A549 (cell line): ENCODE measurements around the gene CD180. TPM values are rescaled to one million over a fixed set of nuclear protein-coding genes. Genes with fewer than 3 reads are reported as not detected.

Experiments
- ATAC-seq, 2 experiments: fragments of 200-7000 bp in 1 of 2; fragments of >200 bp in 1 of 2; cut with Nextera tagmentation in 1 of 2; cut with Tn5 transposase in 1 of 2; 3 replicates each; pipeline versions ENCODE4 v1.8.0 to v1.9.1; 2018 to 2020; ENCODE audit warnings: mild to moderate bottlenecking in 1 of 2, moderate library complexity in 1 of 2
- CTCF ChIA-PET: fragments of 300-600 bp; sonication (Branson Sonifier 250); formaldehyde crosslinking; extraction: SDS; loops from one replicate; lab custom pipeline; 2021; ENCODE audit warnings: antibody characterized with exemption, inconsistent platforms; lab: Yijun Ruan, JAX
- POLR2A ChIA-PET: fragments of 350-600 bp; formaldehyde crosslinking; extraction: SDS; loops from one replicate; lab custom pipeline; 2021; ENCODE audit warnings: antibody characterized with exemption, inconsistent platforms; lab: Yijun Ruan, JAX
- DNase-seq, 2 experiments: peaks; one replicate each; pipeline versions ENCODE4 v3.0.0 to v3.0.0-alpha.2; 2011 to 2016; ENCODE audit warnings: low read depth in 1 of 2, low spot score in 1 of 2
- FAIRE-seq: peaks from 2 replicates; lab custom pipeline; 2011; peaks lifted over from hg19 to GRCh38; lab: Jason Lieb, UNC
- H3K27ac ChIP-seq, 2 experiments: fragments of >200 bp; sonication (Bioruptor Twin); formaldehyde crosslinking; 3 replicates each; pipeline ENCODE4 v1.5.1; 2016 to 2017
- H3K4me1 ChIP-seq: fragments of >200 bp; sonication (Bioruptor Twin); formaldehyde crosslinking; 3 replicates; pipeline ENCODE4 v1.6.1; 2016
- H3K4me2 ChIP-seq: fragments of >200 bp; sonication (Bioruptor Twin); formaldehyde crosslinking; 3 replicates; pipeline ENCODE4 v1.6.1; 2016
- H3K4me3 ChIP-seq: fragments of >200 bp; sonication (Bioruptor Twin); formaldehyde crosslinking; 3 replicates; pipeline ENCODE4 v1.5.1; 2016
- H3K9me3 ChIP-seq: fragments of >200 bp; sonication (Bioruptor Twin); formaldehyde crosslinking; 3 replicates; pipeline ENCODE4 v1.6.1; 2016
- CBX8 ChIP-seq: fragments of 200-600 bp; sonication (generic); IDR thresholded peaks from 2 replicates; pipeline ENCODE4 v1.6.1; 2016
- CEBPB ChIP-seq, 2 experiments: fragments of >200 bp in 1 of 2; sonication (Bioruptor Twin) in 1 of 2; formaldehyde crosslinking in 1 of 2; IDR thresholded peaks; 2 replicates each; pipeline ENCODE4 v1.6.1; 2012 to 2016
- CHD2 ChIP-seq: fragments of 150-350 bp; IDR thresholded peaks from 2 replicates; pipeline ENCODE4 v1.6.1; 2014; ENCODE audit warnings: low read length; ENCODE audit not compliant: partially characterized antibody
- EHF ChIP-seq: fragments of 250-450 bp; sonication (Bioruptor Pico); IDR thresholded peaks from 2 replicates; pipeline ENCODE4 v1.5.0; 2020; ENCODE audit warnings: mild to moderate bottlenecking
- EP300 ChIP-seq, 2 experiments: fragments of >200 bp; sonication (Bioruptor Twin); formaldehyde crosslinking; IDR thresholded peaks; 2 replicates in 1 of 2; 3 replicates in 1 of 2; pipeline ENCODE4 v1.6.1; 2016 to 2017
- FOSL2 ChIP-seq, 2 experiments: fragments of 450-650 bp in 1 of 2; fragments of >200 bp in 1 of 2; sonication (Bioruptor Twin) in 1 of 2; formaldehyde crosslinking; IDR thresholded peaks; 2 replicates each; pipeline versions ENCODE4 v1.5.0 to v1.6.1; 2016 to 2020; ENCODE audit warnings: mild to moderate bottlenecking in 1 of 2, moderate library complexity in 1 of 2
- HOXB13 ChIP-seq: fragments of 250-450 bp; sonication (Bioruptor Pico); IDR thresholded peaks from 2 replicates; pipeline ENCODE4 v1.5.0; 2020; ENCODE audit warnings: low read depth, mild to moderate bottlenecking, moderate library complexity
- JUN ChIP-seq, 2 experiments: fragments of >200 bp; sonication (Bioruptor Twin); formaldehyde crosslinking; IDR thresholded peaks; 2 replicates in 1 of 2; 3 replicates in 1 of 2; pipeline ENCODE4 v1.6.1; 2016 to 2017
- JUNB ChIP-seq: fragments of >200 bp; sonication (Bioruptor Twin); formaldehyde crosslinking; IDR thresholded peaks from 2 replicates; pipeline ENCODE4 v1.6.1; 2016
- KDM5A ChIP-seq: fragments of 200-600 bp; sonication (generic); IDR thresholded peaks from 2 replicates; pipeline ENCODE4 v1.6.1; 2016; ENCODE audit warnings: antibody characterized with exemption, mild to moderate bottlenecking
- MAFK ChIP-seq: fragments of 450-650 bp; IDR thresholded peaks from 2 replicates; pipeline ENCODE4 v1.6.1; 2014; ENCODE audit not compliant: partially characterized antibody
- PHF8 ChIP-seq: fragments of 200-600 bp; sonication (generic); IDR thresholded peaks from 2 replicates; pipeline ENCODE4 v1.6.1; 2016; ENCODE audit warnings: low read depth, mild to moderate bottlenecking, antibody characterized with exemption, moderate library complexity, borderline replicate concordance
- RAD21 ChIP-seq, 2 experiments: fragments of >200 bp in 1 of 2; sonication (Bioruptor Twin) in 1 of 2; formaldehyde crosslinking in 1 of 2; IDR thresholded peaks in 1 of 2; conservative IDR thresholded peaks in 1 of 2; 2 replicates in 1 of 2; 3 replicates in 1 of 2; pipeline ENCODE4 v1.6.1; 2012 to 2018; ENCODE audit warnings: inconsistent platforms in 1 of 2
- RCOR1 ChIP-seq: fragments of 150-350 bp; IDR thresholded peaks from 2 replicates; pipeline ENCODE4 v1.6.1; 2014; ENCODE audit warnings: antibody characterized with exemption, low read length, low read depth
- RFX5 ChIP-seq: fragments of 450-650 bp; IDR thresholded peaks from 2 replicates; pipeline ENCODE4 v1.7.1; 2014; ENCODE audit warnings: antibody characterized with exemption, mild to moderate bottlenecking, moderate library complexity
- SREBF2 ChIP-seq: fragments of 450-650 bp; IDR thresholded peaks from 2 replicates; pipeline ENCODE4 v1.6.1; 2014; ENCODE audit warnings: mild to moderate bottlenecking, moderate library complexity
- TFCP2L1 ChIP-seq: fragments of 250-450 bp; sonication (Bioruptor Pico); IDR thresholded peaks from 2 replicates; pipeline ENCODE4 v1.5.0; 2021; ENCODE audit warnings: mild to moderate bottlenecking
- ZSCAN20 ChIP-seq: fragments of 250-450 bp; sonication (Bioruptor Pico); IDR thresholded peaks from 2 replicates; pipeline ENCODE4 v1.8.0; 2022; ENCODE audit warnings: mild to moderate bottlenecking, moderate library complexity
- WGBS: methylation state at CpG from one replicate; pipeline ENCODE4 v1.1.6; 2017; ENCODE audit errors: missing lambda C conversion rate; 5-methylcytosine and 5-hydroxymethylcytosine counted together
- polyA plus RNA-seq, 4 experiments: library from polyadenylated mRNA; depleted of rRNA in 3 of 4; stranded (reverse); fragments of >200 nt; fragmentation: RNase III in 1 of 4; extraction: RNeasy Plus Mini Kit Qiagen cat#74134 plus additional on column Dnase treatment in 1 of 4; gene quantifications; 2 replicates in 3 of 4; 3 replicates in 1 of 4; pipeline ENCODE4 v1.2.3, GENCODE V29; 2011 to 2017
- TF ChIP-seq, protein P1 (sequence below): fragments of >200 bp; sonication (Bioruptor Twin); formaldehyde crosslinking; IDR thresholded peaks from 2 replicates; pipeline ENCODE4 v1.6.1; 2016
- TF ChIP-seq, protein P2 (sequence below): IDR thresholded peaks from 2 replicates; pipeline ENCODE4 v1.6.1; 2012
- TF ChIP-seq, protein P3 (sequence below): fragments of 250-450 bp; sonication (Bioruptor Pico); IDR thresholded peaks from 2 replicates; pipeline ENCODE4 v1.5.0; 2021; ENCODE audit warnings: mild to moderate bottlenecking, moderate library complexity, borderline replicate concordance

The CD180 gene
- polyA plus RNA-seq, 2 of the 4 experiments (the other 2 are of a cell fraction): not detected

DNA sequence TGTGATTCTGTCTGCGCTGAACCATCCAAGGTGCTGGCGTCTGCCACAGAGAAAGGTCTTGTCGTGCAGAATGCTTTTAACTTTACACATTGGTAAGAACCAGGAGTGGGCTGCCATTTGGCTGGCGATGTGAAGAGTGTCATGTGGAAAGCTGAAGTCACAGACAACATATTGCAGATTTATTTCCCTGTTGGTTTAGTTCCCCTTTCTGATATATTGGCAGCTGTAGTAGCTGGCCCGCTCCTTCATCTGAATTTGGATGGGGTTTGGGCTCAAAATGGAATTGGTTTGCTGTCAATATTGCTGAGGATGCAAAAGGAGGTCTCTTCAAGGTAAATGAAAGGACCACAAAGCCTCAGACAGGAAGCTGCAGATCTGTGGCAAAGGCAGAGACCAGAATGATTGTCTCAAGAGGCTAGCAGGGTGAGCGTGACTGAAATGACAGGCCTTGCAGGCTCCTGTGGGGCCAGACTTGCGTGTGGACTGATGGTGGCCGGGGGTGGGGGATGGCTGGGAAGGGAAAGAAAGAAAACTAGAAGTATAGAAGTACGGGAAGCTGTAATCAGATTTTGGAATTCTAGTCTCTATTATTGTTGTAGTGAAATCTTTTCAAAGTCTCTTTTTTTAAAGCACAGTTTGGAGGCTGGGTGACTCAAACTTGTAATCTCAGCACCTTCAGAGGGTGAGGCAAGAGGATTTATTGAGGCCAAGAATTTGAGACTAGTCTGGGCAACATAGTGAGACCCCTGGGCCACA is 25.1 kb upstream of the CD180 start:
- Histone ChIP-seq H3K4me3 (no peak overlapping the region), H3K4me2 (no peak overlapping the region), H3K27ac (no peak overlapping the region), H3K4me1 (no peaks in the 10 kb centered on the region), H3K9me3 (no peaks in the 10 kb centered on the region)
- DNase-seq: no peak
- ChIA-PET CTCF (no interaction called here), POLR2A (no interaction called here)
- WGBS: 84% methylated on average over 9 of the region's 9 CpGs
- ATAC-seq: no peak
- TF ChIP-seq SREBF2 (no peak), HOXB13 (CRISPR knock-in tag) (no peak), TFCP2L1 (no peak), FOSL2 (IDR thresholded peaks at IDR 0.05) (no peak), FOSL2 (CRISPR knock-in tag; IDR thresholded peaks at IDR 0.05) (no peak), CEBPB (IDR thresholded peaks at IDR 0.05) (no peak), CBX8 (no peak), MAFK (peak; percentile 56)
- TF ChIP-seq, protein P1, sequence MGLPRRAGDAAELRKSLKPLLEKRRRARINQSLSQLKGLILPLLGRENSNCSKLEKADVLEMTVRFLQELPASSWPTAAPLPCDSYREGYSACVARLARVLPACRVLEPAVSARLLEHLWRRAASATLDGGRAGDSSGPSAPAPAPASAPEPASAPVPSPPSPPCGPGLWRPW: no peak
- FAIRE-seq: no peak

DNA sequence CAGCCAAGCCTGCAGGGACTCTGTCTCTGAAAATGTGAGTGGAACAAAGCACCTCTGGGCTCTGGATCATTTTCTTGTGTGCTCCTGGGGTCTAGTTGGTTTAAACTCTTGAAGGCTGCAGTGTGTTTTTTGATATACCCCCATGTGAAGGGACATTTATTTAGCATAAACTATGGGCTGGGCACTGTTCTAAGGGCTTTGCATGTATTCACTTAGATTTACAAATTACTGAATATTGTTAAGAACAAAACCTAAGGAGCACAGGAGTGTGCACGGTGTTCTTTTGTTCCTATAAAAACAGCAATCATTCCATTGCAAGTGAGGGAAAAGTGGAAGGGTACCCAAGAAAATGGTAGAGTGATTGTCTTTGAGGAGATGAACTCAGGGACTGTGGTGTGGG is 20.0 kb upstream of the CD180 start:
- Histone ChIP-seq H3K27ac (no peak overlapping the region), H3K4me3 (no peak overlapping the region), H3K4me1 (no peaks in the 10 kb centered on the region), H3K9me3 (no peaks in the 10 kb centered on the region), H3K4me2 (no peak overlapping the region)
- CTCF ChIA-PET: interaction anchor here (0.8 to 1.1 kb wide), 2 partner anchors 51 to 60 kb away, joined by 3 to 4 read pairs; no protein-coding TSS in a partner anchor
- no peak for DNase-seq
- POLR2A ChIA-PET: no interaction called here
- FAIRE-seq: no peak
- 76% methylated on average over 1 of the region's 1 CpG for WGBS
- ATAC-seq: no peak
- TF ChIP-seq EHF (CRISPR knock-in tag) (no peak), JUN (IDR thresholded peaks at IDR 0.05) (no peak), PHF8 (no peak), EP300 (IDR thresholded peaks at IDR 0.05) (no peak), KDM5A (no peak), RFX5 (no peak), JUNB (no peak), ZSCAN20 (CRISPR knock-in tag) (no peak), RAD21 (conservative IDR thresholded peaks at IDR 0.05 in 1 of 2, IDR thresholded peaks at IDR 0.05 in 1 of 2) (no peak), CHD2 (no peak), SREBF2 (no peak), RCOR1 (no peak)
- TF ChIP-seq, protein P2, sequence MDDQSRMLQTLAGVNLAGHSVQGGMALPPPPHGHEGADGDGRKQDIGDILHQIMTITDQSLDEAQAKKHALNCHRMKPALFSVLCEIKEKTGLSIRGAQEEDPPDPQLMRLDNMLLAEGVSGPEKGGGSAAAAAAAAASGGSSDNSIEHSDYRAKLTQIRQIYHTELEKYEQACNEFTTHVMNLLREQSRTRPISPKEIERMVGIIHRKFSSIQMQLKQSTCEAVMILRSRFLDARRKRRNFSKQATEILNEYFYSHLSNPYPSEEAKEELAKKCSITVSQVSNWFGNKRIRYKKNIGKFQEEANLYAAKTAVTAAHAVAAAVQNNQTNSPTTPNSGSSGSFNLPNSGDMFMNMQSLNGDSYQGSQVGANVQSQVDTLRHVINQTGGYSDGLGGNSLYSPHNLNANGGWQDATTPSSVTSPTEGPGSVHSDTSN: no peak
- TF ChIP-seq, protein P3, sequence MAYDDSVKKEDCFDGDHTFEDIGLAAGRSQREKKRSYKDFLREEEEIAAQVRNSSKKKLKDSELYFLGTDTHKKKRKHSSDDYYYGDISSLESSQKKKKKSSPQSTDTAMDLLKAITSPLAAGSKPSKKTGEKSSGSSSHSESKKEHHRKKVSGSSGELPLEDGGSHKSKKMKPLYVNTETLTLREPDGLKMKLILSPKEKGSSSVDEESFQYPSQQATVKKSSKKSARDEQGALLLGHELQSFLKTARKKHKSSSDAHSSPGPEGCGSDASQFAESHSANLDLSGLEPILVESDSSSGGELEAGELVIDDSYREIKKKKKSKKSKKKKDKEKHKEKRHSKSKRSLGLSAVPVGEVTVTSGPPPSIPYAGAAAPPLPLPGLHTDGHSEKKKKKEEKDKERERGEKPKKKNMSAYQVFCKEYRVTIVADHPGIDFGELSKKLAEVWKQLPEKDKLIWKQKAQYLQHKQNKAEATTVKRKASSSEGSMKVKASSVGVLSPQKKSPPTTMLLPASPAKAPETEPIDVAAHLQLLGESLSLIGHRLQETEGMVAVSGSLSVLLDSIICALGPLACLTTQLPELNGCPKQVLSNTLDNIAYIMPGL (CRISPR knock-in tag): no peak
- TF ChIP-seq, all 56 proteins: peak for 0
